Measurements from ENCODE around the gene TRPV3.
"Not testable (repeated sequence)": the region's sequence is repeated elsewhere in the genome, so short reads cannot be mapped to it uniquely, and the experiment has no call there.

Gene TRPV3

DNA sequence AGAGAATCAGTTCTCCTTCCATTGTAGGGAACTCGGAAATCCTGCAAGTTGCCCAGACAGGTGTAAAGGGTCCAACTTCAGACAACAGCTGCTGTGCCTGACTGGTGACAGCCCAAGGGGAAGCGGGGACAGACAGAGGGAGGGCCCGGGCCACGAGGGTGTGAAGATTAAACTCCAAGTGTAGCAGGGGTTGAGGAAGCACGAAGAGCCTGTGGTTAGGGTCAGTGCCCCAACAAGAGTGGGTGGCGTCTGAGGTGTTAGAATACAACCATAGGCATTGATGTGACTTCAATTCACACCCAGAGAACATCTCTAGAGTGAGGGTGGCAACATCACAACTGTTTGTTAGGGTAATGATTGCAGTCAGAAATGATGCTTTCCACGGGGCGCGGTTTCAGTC is 42.7 kb downstream of the TRPV3 start:
- TF ChIP-seq, protein P1, sequence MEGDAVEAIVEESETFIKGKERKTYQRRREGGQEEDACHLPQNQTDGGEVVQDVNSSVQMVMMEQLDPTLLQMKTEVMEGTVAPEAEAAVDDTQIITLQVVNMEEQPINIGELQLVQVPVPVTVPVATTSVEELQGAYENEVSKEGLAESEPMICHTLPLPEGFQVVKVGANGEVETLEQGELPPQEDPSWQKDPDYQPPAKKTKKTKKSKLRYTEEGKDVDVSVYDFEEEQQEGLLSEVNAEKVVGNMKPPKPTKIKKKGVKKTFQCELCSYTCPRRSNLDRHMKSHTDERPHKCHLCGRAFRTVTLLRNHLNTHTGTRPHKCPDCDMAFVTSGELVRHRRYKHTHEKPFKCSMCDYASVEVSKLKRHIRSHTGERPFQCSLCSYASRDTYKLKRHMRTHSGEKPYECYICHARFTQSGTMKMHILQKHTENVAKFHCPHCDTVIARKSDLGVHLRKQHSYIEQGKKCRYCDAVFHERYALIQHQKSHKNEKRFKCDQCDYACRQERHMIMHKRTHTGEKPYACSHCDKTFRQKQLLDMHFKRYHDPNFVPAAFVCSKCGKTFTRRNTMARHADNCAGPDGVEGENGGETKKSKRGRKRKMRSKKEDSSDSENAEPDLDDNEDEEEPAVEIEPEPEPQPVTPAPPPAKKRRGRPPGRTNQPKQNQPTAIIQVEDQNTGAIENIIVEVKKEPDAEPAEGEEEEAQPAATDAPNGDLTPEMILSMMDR (IDR thresholded peaks at IDR 0.05; ENCODE audit: low read depth, low read length), result no peak
- no peak for DNase-seq (ENCODE audit: extremely low read depth, low read depth)

DNA sequence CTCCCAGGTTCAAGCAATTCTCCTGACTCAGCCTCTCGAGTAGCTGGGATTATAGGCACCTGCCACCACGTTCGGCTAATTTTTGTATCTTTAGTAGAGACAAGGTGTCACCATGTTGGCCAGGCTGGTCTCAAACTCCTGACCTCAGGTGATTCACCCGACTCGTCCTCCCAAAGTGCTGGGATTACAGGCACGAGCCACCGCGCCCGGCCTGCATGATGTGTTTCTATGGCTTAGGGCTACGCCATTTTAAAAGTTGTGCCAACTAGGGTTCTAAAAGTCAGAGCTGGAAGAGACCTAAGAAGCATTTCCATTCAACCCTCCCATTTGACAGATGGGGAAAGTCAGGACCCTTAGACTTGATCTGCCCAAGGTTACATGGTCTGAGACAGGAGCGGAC is 43.4 kb downstream of the TRPV3 start:
- DNase-seq (ENCODE audit: extremely low read depth, low read depth), result not testable (repeated sequence)

DNA sequence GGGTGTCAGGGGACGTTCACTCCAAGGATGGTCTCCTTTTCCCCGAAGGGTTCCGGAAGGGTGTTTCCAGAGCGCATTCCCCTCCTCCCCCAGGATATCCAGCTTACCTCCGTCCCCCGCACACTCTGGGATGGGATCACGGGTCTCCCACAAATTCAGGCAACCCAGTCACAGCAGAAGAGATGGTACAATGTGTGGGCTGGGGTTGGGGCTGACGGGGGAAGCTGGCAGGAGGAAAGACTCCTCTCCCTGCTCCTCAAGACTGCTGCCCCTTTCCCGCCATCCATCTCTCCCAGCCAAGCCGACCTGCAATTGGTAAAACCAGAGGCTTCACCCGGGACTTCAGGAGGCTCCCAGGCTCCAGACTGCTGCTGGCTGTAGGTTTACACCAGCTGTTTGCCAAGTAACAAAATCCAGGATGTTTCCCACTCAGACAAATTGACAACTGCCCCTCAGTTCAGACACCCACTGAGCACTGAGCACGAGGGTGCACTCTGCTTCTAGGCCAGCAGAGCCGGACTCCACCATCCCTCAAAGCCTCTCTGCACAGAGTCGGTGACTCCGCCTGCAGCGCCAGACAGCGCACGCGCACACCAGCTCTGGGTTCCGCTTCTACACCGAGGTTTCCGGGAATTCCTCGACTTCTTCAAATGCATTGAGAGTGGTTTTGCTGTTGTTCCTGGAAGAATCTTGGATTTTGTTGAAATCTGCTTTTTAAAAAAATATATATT is 44.1 kb downstream of the TRPV3 start:
- DNase-seq (ENCODE audit: extremely low read depth, low read depth), result no peak

DNA sequence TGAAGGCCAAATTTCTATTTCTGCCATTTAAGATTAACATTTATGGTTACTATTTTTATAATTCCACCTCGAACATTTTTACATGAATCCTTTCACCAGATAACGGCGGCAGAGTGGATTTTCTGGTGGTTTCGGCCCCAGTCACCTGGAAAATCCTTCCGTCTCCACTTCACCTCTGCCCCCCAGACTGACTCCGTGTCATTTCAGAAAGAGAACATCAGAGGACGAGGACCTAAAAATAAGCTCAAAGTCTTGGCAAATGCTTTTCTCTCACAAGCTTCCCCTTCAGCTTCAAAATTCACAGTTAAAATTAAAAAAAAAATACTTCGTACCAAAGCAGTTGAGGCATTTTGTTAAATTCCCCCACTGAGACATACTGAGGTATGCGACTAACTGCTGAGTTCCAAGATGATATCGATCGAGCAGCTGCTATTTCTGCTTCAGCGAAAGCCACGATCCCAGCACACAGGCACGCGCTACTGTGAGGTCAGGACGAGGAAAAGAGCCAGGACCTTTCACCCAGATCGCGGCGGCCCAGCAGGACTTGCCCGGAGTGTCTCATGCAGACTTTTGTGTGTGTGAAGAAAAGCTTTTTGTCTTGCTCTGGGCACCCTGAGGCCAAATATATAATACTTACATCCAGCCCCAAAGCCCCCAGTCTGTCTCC is 45.0 kb downstream of the TRPV3 start:
- TF ChIP-seq, protein P1 (IDR thresholded peaks at IDR 0.05; ENCODE audit: low read depth, low read length), result no peak
- no peak for DNase-seq (ENCODE audit: extremely low read depth, low read depth)

More for the DNA sequence above, 44.1 kb downstream of the TRPV3 start:
- TF ChIP-seq, protein P1 (IDR thresholded peaks at IDR 0.05; ENCODE audit: low read depth, low read length), result no peak

DNA sequence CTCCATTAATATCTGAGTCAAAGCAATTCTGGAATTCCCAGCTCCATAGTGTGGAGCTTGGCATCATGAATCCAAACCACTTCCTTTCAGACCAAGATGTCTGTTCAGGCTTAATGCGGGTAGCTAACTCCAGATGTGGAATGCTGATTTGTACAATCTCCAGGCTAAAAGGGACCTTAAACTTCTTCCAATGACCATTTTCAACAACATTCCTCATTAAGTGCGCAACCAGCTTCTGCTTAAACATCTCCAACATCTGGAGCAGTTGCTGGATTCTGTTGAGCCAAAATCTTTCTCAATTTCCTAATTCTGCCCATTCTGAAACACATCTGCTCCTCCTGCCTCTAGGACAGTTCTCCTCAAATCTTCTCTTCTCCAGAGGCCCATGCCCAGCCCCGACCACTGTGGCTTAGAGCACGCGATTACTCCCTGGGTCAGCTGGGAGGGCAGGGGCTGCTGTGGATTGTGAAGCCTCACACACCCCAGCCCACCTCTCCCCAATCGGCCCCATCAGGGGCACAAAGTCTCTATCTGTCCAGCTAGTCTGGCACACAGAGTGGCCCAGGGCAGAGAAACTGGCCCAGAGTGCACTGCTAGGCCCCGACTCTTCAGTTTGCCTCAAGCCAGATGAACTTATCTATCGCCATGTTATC is 45.6 kb downstream of the TRPV3 start:
- TF ChIP-seq, protein P1 (IDR thresholded peaks at IDR 0.05; ENCODE audit: low read depth, low read length), result no peak
- no peak for DNase-seq (ENCODE audit: extremely low read depth, low read depth)

DNA sequence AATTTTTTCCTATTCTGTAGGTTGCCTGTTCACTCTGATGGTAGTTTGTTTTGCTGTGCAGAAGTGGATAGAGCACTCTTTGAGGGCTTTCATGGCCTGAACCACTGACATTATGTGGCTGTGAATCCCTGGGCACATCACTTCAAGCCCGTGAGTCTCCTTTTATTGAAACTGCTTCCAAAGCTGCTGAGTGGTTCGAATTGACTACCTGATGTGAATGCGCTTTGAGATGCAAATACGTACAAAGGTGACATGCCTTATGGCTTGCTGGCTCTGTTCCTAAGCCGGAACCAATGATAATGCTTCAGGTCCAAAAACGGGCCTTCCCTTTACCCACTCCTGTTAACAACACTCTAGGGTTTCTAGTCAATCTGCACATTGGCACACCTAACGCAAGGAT is 47.5 kb downstream of the TRPV3 start:
- TF ChIP-seq, protein P1 (IDR thresholded peaks at IDR 0.05; ENCODE audit: low read depth, low read length), result no peak
- DNase-seq (ENCODE audit: extremely low read depth, low read depth), result no peak

DNA sequence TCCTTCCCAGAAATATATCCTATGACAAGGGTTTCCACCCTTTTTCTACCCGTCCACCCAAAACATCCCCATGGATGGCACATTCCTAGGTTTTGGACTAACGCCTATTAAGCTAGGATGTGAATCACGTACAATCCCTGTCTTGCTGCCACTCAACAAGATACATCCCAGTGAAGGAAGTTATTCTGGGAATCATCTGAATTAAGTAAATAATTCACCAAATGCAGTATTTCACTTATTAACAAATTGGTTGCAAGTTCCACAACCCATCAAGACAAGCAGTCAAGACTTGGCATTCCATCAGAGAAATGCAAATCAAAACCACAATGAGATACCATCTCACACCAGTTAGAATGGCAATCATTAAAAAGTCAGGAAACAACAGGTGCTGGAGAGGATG is 49.7 kb downstream of the TRPV3 start:
- TF ChIP-seq, protein P1 (IDR thresholded peaks at IDR 0.05; ENCODE audit: low read depth, low read length), result no peak

More for the DNA sequence above, 49.7 kb downstream of the TRPV3 start:
- no peak for DNase-seq (ENCODE audit: extremely low read depth, low read depth)
